Measurements from ENCODE around the gene LRMDA.
A peak's percentile ranks its signal among the peaks of the same experiment; 100 is the strongest.

LRMDA gene

GRCh38 chr10:75883081-75884072 is 452.0 kb downstream of the LRMDA start:
- DNase-seq: no peak

- no peak for DNase-seq
Observed at GRCh38 chr10:75884808-75885207, 453.4 kb downstream of the LRMDA start.

- no peak for DNase-seq
Observed at GRCh38 chr10:75887369-75887768, 455.9 kb downstream of the LRMDA start.

GRCh38 chr10:75887992-75888680 is 456.7 kb downstream of the LRMDA start:
- no peak for DNase-seq

- no peak for DNase-seq
Observed at GRCh38 chr10:75889051-75889450, 457.6 kb downstream of the LRMDA start.

- DNase-seq: no peak
Observed at GRCh38 chr10:75894761-75895160, 463.3 kb downstream of the LRMDA start.

GRCh38 chr10:75895259-75895658 is 463.8 kb downstream of the LRMDA start:
- DNase-seq: no peak

GRCh38 chr10:75899816-75900390 is 468.5 kb downstream of the LRMDA start:
- no peak for DNase-seq

GRCh38 chr10:75902816-75903215 is 471.4 kb downstream of the LRMDA start:
- DNase-seq: no peak

GRCh38 chr10:75904499-75905283 is 473.3 kb downstream of the LRMDA start:
- DNase-seq: no peak

GRCh38 chr10:75905490-75905889 is 474.1 kb downstream of the LRMDA start:
- no peak for DNase-seq

- peak; percentile 45 for DNase-seq
Observed at GRCh38 chr10:75910032-75910431, 478.6 kb downstream of the LRMDA start.

GRCh38 chr10:75911426-75911825 is 480.0 kb downstream of the LRMDA start:
- no peak for DNase-seq

GRCh38 chr10:75916906-75917305 is 485.5 kb downstream of the LRMDA start:
- no peak for DNase-seq

- DNase-seq: no peak
Observed at GRCh38 chr10:75919913-75920312, 488.5 kb downstream of the LRMDA start.

- DNase-seq: no peak
Observed at GRCh38 chr10:75922435-75922834, 491.0 kb downstream of the LRMDA start.

GRCh38 chr10:75924309-75924902 is 493.0 kb downstream of the LRMDA start:
- no peak for DNase-seq

GRCh38 chr10:75925999-75926398 is 494.6 kb downstream of the LRMDA start:
- DNase-seq: no peak

- DNase-seq: no peak
Observed at GRCh38 chr10:75926763-75927162, 495.3 kb downstream of the LRMDA start.

GRCh38 chr10:75928231-75928630 is 496.8 kb downstream of the LRMDA start:
- DNase-seq: no peak

- DNase-seq: no peak
Observed at GRCh38 chr10:75929630-75930161, 498.3 kb downstream of the LRMDA start.

GRCh38 chr10:75932921-75933320 is 501.5 kb downstream of the LRMDA start:
- DNase-seq: no peak

Data from suppressor macrophage treated with lipopolysaccharide for 4 hours (primary cell).